OCI-LY7 (cell line): ENCODE results near the gene POLD3.

ENCODE experiments used
- EZH2phosphoT487 ChIP-seq: fragments of 200-600 bp; sonication (generic); IDR thresholded peaks from 2 replicates; pipeline ENCODE4 v1.6.1; 2018; ENCODE audit warnings: low read depth, borderline replicate concordance, mild to moderate bottlenecking, mixed run types, antibody characterized with exemption, low read length, moderate library complexity, mixed read lengths
- TF ChIP-seq, protein P1 (sequence below): fragments of 200-600 bp; sonication (generic); conservative IDR thresholded peaks from 2 replicates; pipeline ENCODE4 v1.5.1; 2014; ENCODE audit warnings: mild to moderate bottlenecking, antibody characterized with exemption, low read length, moderate library complexity, mixed read lengths

DNA sequence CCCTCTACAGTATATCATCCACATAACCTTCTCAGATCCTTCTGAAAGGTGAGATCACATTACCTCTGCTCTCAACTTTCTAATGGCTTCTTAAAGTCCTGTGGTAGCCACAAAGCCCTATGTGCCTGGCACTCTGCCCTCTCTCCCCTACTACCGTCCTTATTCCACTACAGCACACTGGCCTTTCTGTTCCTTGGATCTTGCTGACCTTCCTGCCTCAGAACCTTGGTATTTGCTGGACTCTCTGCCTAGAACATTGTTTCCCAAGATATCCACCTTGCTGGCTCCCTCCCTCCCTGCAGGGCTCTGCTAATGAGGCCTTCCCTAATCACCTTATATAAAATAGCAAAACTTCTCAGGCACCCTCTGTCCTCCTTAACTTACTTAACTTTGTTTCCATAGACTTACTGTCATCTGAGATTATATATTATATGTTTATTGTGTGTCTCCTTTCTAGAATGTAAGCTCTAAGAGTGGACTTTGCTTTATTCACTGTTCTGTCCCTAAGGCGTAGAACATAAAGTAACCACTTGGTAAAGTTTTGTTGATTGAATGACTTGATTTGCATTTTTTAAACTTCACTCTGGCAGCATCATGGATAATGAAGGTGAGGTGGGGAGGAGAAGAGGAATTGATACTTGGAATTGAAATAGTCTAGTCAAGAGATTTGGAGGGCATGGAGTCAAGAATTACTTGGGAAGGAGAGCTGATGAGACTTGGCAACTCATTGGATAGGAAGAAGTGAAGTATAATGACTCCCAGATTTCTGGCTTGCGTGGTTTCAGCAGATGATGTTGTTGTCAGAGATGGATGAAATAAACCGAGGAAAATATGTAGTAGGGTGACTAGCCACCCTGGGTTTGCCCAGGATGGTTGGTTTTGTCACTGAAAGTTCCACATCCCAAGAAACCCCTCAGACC is 10.5 kb downstream of the POLD3 start:
- TF ChIP-seq, protein P1, sequence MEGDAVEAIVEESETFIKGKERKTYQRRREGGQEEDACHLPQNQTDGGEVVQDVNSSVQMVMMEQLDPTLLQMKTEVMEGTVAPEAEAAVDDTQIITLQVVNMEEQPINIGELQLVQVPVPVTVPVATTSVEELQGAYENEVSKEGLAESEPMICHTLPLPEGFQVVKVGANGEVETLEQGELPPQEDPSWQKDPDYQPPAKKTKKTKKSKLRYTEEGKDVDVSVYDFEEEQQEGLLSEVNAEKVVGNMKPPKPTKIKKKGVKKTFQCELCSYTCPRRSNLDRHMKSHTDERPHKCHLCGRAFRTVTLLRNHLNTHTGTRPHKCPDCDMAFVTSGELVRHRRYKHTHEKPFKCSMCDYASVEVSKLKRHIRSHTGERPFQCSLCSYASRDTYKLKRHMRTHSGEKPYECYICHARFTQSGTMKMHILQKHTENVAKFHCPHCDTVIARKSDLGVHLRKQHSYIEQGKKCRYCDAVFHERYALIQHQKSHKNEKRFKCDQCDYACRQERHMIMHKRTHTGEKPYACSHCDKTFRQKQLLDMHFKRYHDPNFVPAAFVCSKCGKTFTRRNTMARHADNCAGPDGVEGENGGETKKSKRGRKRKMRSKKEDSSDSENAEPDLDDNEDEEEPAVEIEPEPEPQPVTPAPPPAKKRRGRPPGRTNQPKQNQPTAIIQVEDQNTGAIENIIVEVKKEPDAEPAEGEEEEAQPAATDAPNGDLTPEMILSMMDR = no peak
- TF ChIP-seq EZH2phosphoT487 = no peak
